SK-N-DZ (cell line): ENCODE results near the gene PLCXD3.
"Not testable (repeated sequence)": the region's sequence is repeated elsewhere in the genome, so short reads cannot be mapped to it uniquely, and the experiment has no call there.

Experiments
- DNase-seq: peaks from one replicate; pipeline ENCODE4 v3.0.0-alpha.2; 2015; ENCODE audit warnings: low spot score

PLCXD3 gene

GRCh38 chr5:41349846-41350245, 160.6 kb downstream of the PLCXD3 start:
- no peak for DNase-seq

- no peak for DNase-seq
Measured at GRCh38 chr5:41347569-41347968, 162.8 kb downstream of the PLCXD3 start.

- DNase-seq, result no peak
Measured at GRCh38 chr5:41346609-41347008, 163.8 kb downstream of the PLCXD3 start.

GRCh38 chr5:41345295-41345694, 165.1 kb downstream of the PLCXD3 start:
- DNase-seq, result no peak

- DNase-seq, result no peak
Measured at GRCh38 chr5:41339339-41339738, 171.1 kb downstream of the PLCXD3 start.

- no peak for DNase-seq
Measured at GRCh38 chr5:41338136-41338675, 172.2 kb downstream of the PLCXD3 start.

GRCh38 chr5:41337724-41338123, 172.7 kb downstream of the PLCXD3 start:
- no peak for DNase-seq

- DNase-seq, result no peak
Measured at GRCh38 chr5:41337216-41337615, 173.2 kb downstream of the PLCXD3 start.

GRCh38 chr5:41336471-41336870, 173.9 kb downstream of the PLCXD3 start:
- no peak for DNase-seq

- DNase-seq, result no peak
Measured at GRCh38 chr5:41335596-41336181, 174.7 kb downstream of the PLCXD3 start.

GRCh38 chr5:41334758-41335157, 175.6 kb downstream of the PLCXD3 start:
- no peak for DNase-seq

- no peak for DNase-seq
Measured at GRCh38 chr5:41334221-41334620, 176.2 kb downstream of the PLCXD3 start.

GRCh38 chr5:41325074-41325473, 185.3 kb downstream of the PLCXD3 start:
- DNase-seq, result no peak

- DNase-seq, result not testable (repeated sequence)
Measured at GRCh38 chr5:41322826-41323225, 187.6 kb downstream of the PLCXD3 start.

GRCh38 chr5:41312478-41313060, 197.8 kb downstream of the PLCXD3 start:
- no peak for DNase-seq

GRCh38 chr5:41312066-41312465, 198.3 kb downstream of the PLCXD3 start:
- no peak for DNase-seq

GRCh38 chr5:41309275-41309674, 201.1 kb downstream of the PLCXD3 start:
- DNase-seq, result no peak

GRCh38 chr5:41306005-41306404, 204.4 kb downstream of the PLCXD3 start:
- DNase-seq, result no peak

GRCh38 chr5:41305056-41305455, 205.3 kb downstream of the PLCXD3 start:
- no peak for DNase-seq

- no peak for DNase-seq
Measured at GRCh38 chr5:41296066-41296465, 214.3 kb downstream of the PLCXD3 start.

- DNase-seq, result no peak
Measured at GRCh38 chr5:41291323-41291722, 219.1 kb downstream of the PLCXD3 start.

- no peak for DNase-seq
Measured at GRCh38 chr5:41290810-41291209, 219.6 kb downstream of the PLCXD3 start.

GRCh38 chr5:41289970-41290464, 220.4 kb downstream of the PLCXD3 start:
- DNase-seq, result no peak
